Activated CD8-positive, alpha-beta T cell treated with anti-CD3 and anti-CD28 coated beads for 36 hours (primary cell): Measurements from ENCODE around the gene NYNRIN. TPM values are rescaled to one million over a fixed set of nuclear protein-coding genes. Genes with fewer than 3 reads are reported as not detected.

Source experiments
- ATAC-seq: fragments of 200-7000 bp; cut with Tn5 transposase; one replicate; pipeline ENCODE4 v1.10.0; 2021; ENCODE audit warnings: mild to moderate bottlenecking, moderate library complexity
- CTCF ChIA-PET: fragments of 350-600 bp; sonication (Branson Sonifier 250); formaldehyde crosslinking; loops from one replicate; lab custom pipeline; 2021; ENCODE audit warnings: antibody characterized with exemption; lab: Charles Lee
- POLR2A ChIA-PET: fragments of 350-600 bp; sonication (Branson Sonifier 250); formaldehyde crosslinking; loops from one replicate; lab custom pipeline; 2021; ENCODE audit warnings: antibody characterized with exemption; lab: Charles Lee
- DNase-seq: peaks from one replicate; pipeline ENCODE4 v3.0.0-alpha.2; 2020
- H3K27ac Mint-ChIP-seq: one replicate; pipeline ENCODE4 v1.8.0; 2021; ENCODE audit warnings: mild to moderate bottlenecking, mixed read lengths
- H3K27me3 Mint-ChIP-seq: one replicate; pipeline ENCODE4 v1.8.0; 2021; ENCODE audit warnings: mixed read lengths
- H3K36me3 Mint-ChIP-seq: one replicate; pipeline ENCODE4 v1.8.0; 2021; ENCODE audit warnings: low read depth, mixed read lengths
- H3K4me1 Mint-ChIP-seq: one replicate; pipeline ENCODE4 v1.8.0; 2021; ENCODE audit warnings: low read depth, mixed read lengths
- H3K4me3 Mint-ChIP-seq: one replicate; pipeline ENCODE4 v1.8.0; 2021; ENCODE audit warnings: mild to moderate bottlenecking, moderate library complexity, mixed read lengths
- H3K9me3 Mint-ChIP-seq: one replicate; pipeline ENCODE4 v1.8.0; 2021; ENCODE audit warnings: mixed read lengths
- CTCF ChIP-seq: fragments of 200-600 bp; IDR thresholded peaks from one replicate; pipeline ENCODE4 v1.8.0; 2022; ENCODE audit warnings: antibody characterized with exemption, mild to moderate bottlenecking
- intact Hi-C: fragments of 100-400 bp; cut with micrococcal nuclease; formaldehyde crosslinking; loops from one replicate; pipeline ENCODE4 v1.10.0; 2022
- total RNA-seq, 2 experiments: library from RNA; stranded (reverse); gene quantifications; one replicate each; pipeline ENCODE4 v1.2.3, GENCODE V29; 2021

Gene NYNRIN
- total RNA-seq, 2 experiments from 2014 or later = 0.05 to 0.27 TPM

- Mint-ChIP-seq H3K27ac (no peak overlapping the region), H3K4me3 (no peak overlapping the region), H3K36me3 (no peaks in the 10 kb centered on the region), H3K9me3 (no peaks in the 10 kb centered on the region), H3K27me3 (peaks cover 12% of the 10 kb centered on the region), H3K4me1 (no peaks in the 10 kb centered on the region)
- ChIA-PET POLR2A (no interaction called here), CTCF (interaction anchor here (1.4 kb wide), 1 partner anchor 56 kb away, joined by 4 read pairs; no protein-coding TSS in a partner anchor)
- DNase-seq = no peak
- intact Hi-C loops = no loop called here
- no peak for TF ChIP-seq CTCF
- ATAC-seq = no peak
Measured at GRCh38 chr14:24389226-24389848, 9.5 kb upstream of the NYNRIN start.

GRCh38 chr14:24390701-24391468 lies 7.9 kb upstream of the NYNRIN start:
- Mint-ChIP-seq H3K27ac (no peak overlapping the region), H3K4me1 (no peaks in the 10 kb centered on the region), H3K9me3 (no peaks in the 10 kb centered on the region), H3K4me3 (no peak overlapping the region), H3K27me3 (peaks cover 12% of the 10 kb centered on the region), H3K36me3 (no peaks in the 10 kb centered on the region)
- ChIA-PET POLR2A (interaction anchor here (0.9 kb wide), 1 partner anchor 12 kb away, joined by 3 read pairs; no protein-coding TSS in a partner anchor), CTCF (no interaction called here)
- intact Hi-C loops = no loop called here
- ATAC-seq (no peak), DNase-seq (no peak)
- no peak for TF ChIP-seq CTCF

- peaks cover 12% of the 10 kb centered on the region for H3K27me3 Mint-ChIP-seq
- no peak for ATAC-seq
Measured at GRCh38 chr14:24392325-24393091, 6.3 kb upstream of the NYNRIN start.

GRCh38 chr14:24394275-24394674 lies 4.5 kb upstream of the NYNRIN start:
- DNase-seq (no peak), ATAC-seq (no peak)
- POLR2A ChIA-PET = no interaction called here
- Mint-ChIP-seq H3K27me3 (peaks cover 12% of the 10 kb centered on the region), H3K9me3 (no peaks in the 10 kb centered on the region), H3K36me3 (no peaks in the 10 kb centered on the region), H3K4me1 (no peaks in the 10 kb centered on the region), H3K4me3 (no peak overlapping the region), H3K27ac (no peak overlapping the region)
- CTCF ChIA-PET = interaction anchor here (3.6 kb wide), 1 partner anchor 61 kb away, joined by 14 read pairs; no protein-coding TSS in a partner anchor
- TF ChIP-seq CTCF = no peak
- intact Hi-C loops = no loop called here

More at GRCh38 chr14:24392325-24393091, 6.3 kb upstream of the NYNRIN start:
- H3K36me3 Mint-ChIP-seq = no peaks in the 10 kb centered on the region
- DNase-seq = no peak
- no peak for TF ChIP-seq CTCF
- ChIA-PET POLR2A (no interaction called here), CTCF (interaction anchor here (1.2 kb wide), 1 partner anchor 59 kb away, joined by 3 read pairs; no protein-coding TSS in a partner anchor)
- H3K27ac Mint-ChIP-seq = no peak overlapping the region
- H3K4me1 Mint-ChIP-seq = no peaks in the 10 kb centered on the region
- H3K4me3 Mint-ChIP-seq = no peak overlapping the region
- no peaks in the 10 kb centered on the region for H3K9me3 Mint-ChIP-seq
- intact Hi-C loops = no loop called here
